HCT116 (cell line): ENCODE measurements around the gene IFI27. TPM values are rescaled to one million over a fixed set of nuclear protein-coding genes. Genes with fewer than 3 reads are reported as not detected.

Experiments
- ATAC-seq: fragments of 200-7000 bp; cut with Tn5 transposase; 2 replicates; pipeline ENCODE4 v1.9.1; 2020; ENCODE audit warnings: mild to moderate bottlenecking, moderate library complexity
- BruUV-seq: library from RNA; stranded (reverse); fragments of 400-500 nt; replicated peaks from 2 replicates; lab custom pipeline; 2021; lab: Mats Ljungman, UMichigan
- CTCF ChIA-PET: fragments of 300-600 bp; sonication (Branson Sonifier 250); formaldehyde crosslinking; loops from one replicate; lab custom pipeline; 2021; ENCODE audit warnings: antibody characterized with exemption; lab: Charles Lee
- POLR2A ChIA-PET: fragments of 300-600, 350-600 bp; sonication (Branson Sonifier 250); formaldehyde crosslinking; loops from one replicate; lab custom pipeline; 2021; ENCODE audit warnings: antibody characterized with exemption; lab: Charles Lee
- RAD21 ChIA-PET, 2 experiments: fragments of 300-600 bp; sonication (Branson Sonifier 250); formaldehyde crosslinking; loops; one replicate each; lab custom pipeline; 2023; ENCODE audit warnings: low total read pairs in 2 of 2; ENCODE audit not compliant: uncharacterized antibody in 2 of 2, unreplicated experiment in 2 of 2, low non-redundant PET in 1 of 2; lab: Charles Lee
- DNase-seq: peaks from one replicate; pipeline ENCODE4 v3.0.0-alpha.2; 2010; ENCODE audit warnings: low read depth, low spot score
- H2AFZ ChIP-seq: fragments of 200-600 bp; shearing (Covaris generic), sonication (generic); 2 replicates; pipeline ENCODE4 v1.6.1; 2017; ENCODE audit warnings: low read depth, mixed run types, mixed read lengths, antibody characterized with exemption, low read length; ENCODE audit not compliant: poor library complexity, severe bottlenecking
- H3K27ac ChIP-seq: 2 replicates; pipeline ENCODE4 v1.5.1; 2012; ENCODE audit warnings: low read depth, low read length
- H3K27me3 ChIP-seq: fragments of 200-600 bp; sonication (generic); 2 replicates; pipeline ENCODE4 v1.6.1; 2016; ENCODE audit warnings: mixed run types, low read length, mixed read lengths; ENCODE audit not compliant: insufficient read depth
- H3K36me3 ChIP-seq, 2 experiments: fragments of 200-500 bp in 1 of 2; fragments of 200-600 bp in 1 of 2; sonication (Bioruptor generic) in 1 of 2; sonication (generic) in 1 of 2; 2 replicates each; pipeline versions ENCODE4 v1.5.1 to v1.6.1; 2014 to 2016; ENCODE audit warnings: low read length in 2 of 2, inconsistent platforms in 1 of 2, mixed read lengths in 1 of 2, mixed run types in 1 of 2; ENCODE audit not compliant: insufficient read depth in 2 of 2, control insufficient read depth in 1 of 2
- H3K4me1 ChIP-seq, 2 experiments: fragments of 200-600 bp in 1 of 2; sonication (generic) in 1 of 2; 2 replicates each; pipeline versions ENCODE4 v1.5.1 to v1.6.1; 2012 to 2017; ENCODE audit warnings: low read length in 2 of 2, inconsistent platforms in 1 of 2, mild to moderate bottlenecking in 1 of 2, mixed read lengths in 1 of 2, mixed run types in 1 of 2, moderate library complexity in 1 of 2; ENCODE audit not compliant: insufficient read depth in 2 of 2, control insufficient read depth in 1 of 2
- H3K4me2 ChIP-seq: fragments of 200-600 bp; sonication (generic); 2 replicates; pipeline ENCODE4 v1.6.1; 2017; ENCODE audit warnings: mixed run types, low read length, mixed read lengths
- H3K4me3 ChIP-seq, 2 experiments: fragments of 200-600 bp in 1 of 2; sonication (generic) in 1 of 2; replicated peaks in 1 of 2; 2 replicates each; pipeline ENCODE4 v1.5.1; 2011 to 2016; ENCODE audit warnings: low read length in 2 of 2, control low read depth in 1 of 2, low read depth in 1 of 2, mild to moderate bottlenecking in 1 of 2, mixed read lengths in 1 of 2, mixed run types in 1 of 2
- H3K79me2 ChIP-seq: fragments of 200-600 bp; sonication (generic); 2 replicates; pipeline ENCODE4 v1.6.1; 2017; ENCODE audit warnings: mild to moderate bottlenecking, mixed run types, low read length, moderate library complexity, mixed read lengths; ENCODE audit not compliant: insufficient read depth
- H3K9ac ChIP-seq: fragments of 200-600 bp; sonication (generic); 2 replicates; pipeline ENCODE4 v1.6.1; 2016; ENCODE audit warnings: low read length, mixed read lengths
- H3K9me2 ChIP-seq: fragments of 200-600 bp; sonication (generic), shearing (Covaris generic); 2 replicates; pipeline ENCODE4 v1.6.1; 2017; ENCODE audit warnings: mixed run types, mild to moderate bottlenecking, moderate library complexity; ENCODE audit not compliant: insufficient read depth
- H3K9me3 ChIP-seq, 2 experiments: fragments of 200-500 bp in 1 of 2; fragments of 200-600 bp in 1 of 2; sonication (Bioruptor generic) in 1 of 2; sonication (generic) in 1 of 2; 2 replicates each; pipeline ENCODE4 v1.6.1; 2014 to 2017; ENCODE audit warnings: low read length in 2 of 2, mixed read lengths in 2 of 2, inconsistent platforms in 1 of 2, low read depth in 1 of 2, mild to moderate bottlenecking in 1 of 2, mixed run types in 1 of 2, moderate library complexity in 1 of 2; ENCODE audit not compliant: control insufficient read depth in 1 of 2, insufficient read depth in 1 of 2
- H4K20me1 ChIP-seq: fragments of 200-600 bp; sonication (generic), shearing (Covaris generic); 2 replicates; pipeline ENCODE4 v1.6.1; 2017; ENCODE audit warnings: mixed run types, mild to moderate bottlenecking, moderate library complexity; ENCODE audit not compliant: insufficient read depth
- CTCF ChIP-seq, 3 experiments: fragments of 200-600 bp in 1 of 3; sonication (generic) in 1 of 3; IDR thresholded peaks in 2 of 3; conservative IDR thresholded peaks in 1 of 3; 2 replicates each; pipeline ENCODE4 v1.5.1; 2012 to 2017; ENCODE audit warnings: low read depth in 2 of 3, low read length in 2 of 3, antibody characterized with exemption in 1 of 3, borderline replicate concordance in 1 of 3, control low read depth in 1 of 3, mild to moderate bottlenecking in 1 of 3, mixed read lengths in 1 of 3, mixed run types in 1 of 3, moderate library complexity in 1 of 3; ENCODE audit not compliant: insufficient read depth in 1 of 3
- FOSL1 ChIP-seq: IDR thresholded peaks from 2 replicates; pipeline ENCODE4 v1.6.1; 2012; ENCODE audit warnings: low read depth
- POLR2AphosphoS5 ChIP-seq: IDR thresholded peaks from 2 replicates; pipeline ENCODE4 v1.6.1; 2011; ENCODE audit warnings: mild to moderate bottlenecking, low read depth, low read length, moderate library complexity
- RAD21 ChIP-seq: IDR thresholded peaks from 2 replicates; pipeline ENCODE4 v1.6.1; 2012; ENCODE audit warnings: low read depth, mild to moderate bottlenecking
- YY1 ChIP-seq: IDR thresholded peaks from 2 replicates; pipeline ENCODE4 v1.6.1; 2011; ENCODE audit warnings: low read length, low read depth, moderate library complexity, mild to moderate bottlenecking; ENCODE audit not compliant: insufficient replicate concordance; ENCODE audit errors: extremely low read depth
- ZBTB33 ChIP-seq: IDR thresholded peaks from 2 replicates; pipeline ENCODE4 v1.6.1; 2011; ENCODE audit warnings: mild to moderate bottlenecking, low read length, moderate library complexity; ENCODE audit not compliant: insufficient replicate concordance; ENCODE audit errors: extremely low read depth
- intact Hi-C: fragments of 100-400 bp; cut with micrococcal nuclease; formaldehyde crosslinking; loops from 2 replicates; pipeline ENCODE4 v1.10.0; 2022
- total RNA-seq: library from RNA; stranded (reverse); gene quantifications from one replicate; pipeline ENCODE4 v1.2.1, GENCODE V29; 2021; ENCODE audit not compliant: unreplicated experiment

Gene IFI27
- total RNA-seq, 1 experiment from 2014 or later: 3.8 TPM

- Histone ChIP-seq H3K27me3 (peaks cover 3% of the 10 kb centered on the region; the same call in 1 of the 2 replicates), H2AFZ (no peak overlapping the region), H3K36me3 (no peaks in the 10 kb centered on the region), H3K79me2 (no peaks in the 10 kb centered on the region), H3K27ac (no peak overlapping the region), H3K9me2 (no peaks in the 10 kb centered on the region)
- RAD21 ChIA-PET: no interaction called here
- CTCF ChIA-PET: no interaction called here
- BruUV-seq: no TSS peak
- intact Hi-C loops: no loop called here
- TF ChIP-seq ZBTB33 (no peak), YY1 (no peak)
- TF ChIP-seq, all 23 proteins: peak for 0
- ATAC-seq (no peak), DNase-seq (no peak)
- Histone ChIP-seq H3K9ac (no peak overlapping the region), H3K4me3 (no peak overlapping the region), H3K9me3 (peaks cover 0 to 11% of the 10 kb centered on the region in 2 experiments; a peak in 2 of 4 replicates), H4K20me1 (no peaks in the 10 kb centered on the region), H3K4me1 (peaks cover 0 to 7% of the 10 kb centered on the region in 2 experiments; a peak in 1 of 4 replicates), H3K4me2 (no peak overlapping the region)
- POLR2A ChIA-PET: no interaction called here
Measured at GRCh38 chr14:94117856-94118255, 7.3 kb downstream of the IFI27 start.

- Histone ChIP-seq H3K27ac (no peak overlapping the region), H3K79me2 (no peaks in the 10 kb centered on the region), H3K36me3 (no peaks in the 10 kb centered on the region), H3K4me1 (peaks cover 0 to 3% of the 10 kb centered on the region in 2 experiments; a peak in 1 of 4 replicates), H3K4me3 (no peak overlapping the region), H3K9me3 (peaks cover 0 to 11% of the 10 kb centered on the region in 2 experiments; a peak in 2 of 4 replicates), H3K9me2 (no peaks in the 10 kb centered on the region), H4K20me1 (no peaks in the 10 kb centered on the region), H2AFZ (no peak overlapping the region), H3K27me3 (peaks cover 3% of the 10 kb centered on the region; the same call in 1 of the 2 replicates), H3K9ac (no peak overlapping the region), H3K4me2 (no peak overlapping the region)
- CTCF ChIA-PET: no interaction called here
- ATAC-seq (no peak), DNase-seq (no peak)
- POLR2A ChIA-PET: no interaction called here
- RAD21 ChIA-PET: no interaction called here
- BruUV-seq: no TSS peak
- intact Hi-C loops: no loop called here
- TF ChIP-seq POLR2AphosphoS5 (no peak), CTCF (IDR thresholded peaks at IDR 0.05 in 2 of 3, conservative IDR thresholded peaks at IDR 0.05 in 1 of 3; ENCODE audit: borderline replicate concordance in 1 of 3, insufficient read depth in 1 of 3, low read depth in 2 of 3, low read length in 2 of 3) (no peak), RAD21 (no peak), FOSL1 (no peak)
Measured at GRCh38 chr14:94119071-94119470, 8.5 kb downstream of the IFI27 start.
